ENCODE measurements around the gene CADM1.

DNA sequence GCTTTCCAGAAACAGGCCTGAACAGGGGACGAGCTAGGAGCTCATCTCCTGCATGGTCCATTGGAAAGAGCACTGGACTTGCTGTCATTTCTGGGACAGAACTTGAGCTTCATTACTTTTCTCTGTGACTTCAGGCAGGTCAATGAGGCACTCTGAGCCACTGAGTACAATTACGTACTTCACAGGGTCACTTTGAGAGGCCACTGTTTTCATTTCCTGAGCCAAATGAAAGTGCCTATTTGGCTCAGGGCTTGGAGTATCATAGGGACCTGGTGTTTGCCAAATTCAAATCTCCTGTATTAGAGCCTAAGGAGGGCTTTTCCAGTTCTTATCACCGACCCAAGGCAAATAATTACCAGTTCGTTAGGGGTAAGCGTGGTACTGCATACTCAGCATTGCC, 319.3 kb downstream of the CADM1 start:
- TF ChIP-seq, protein P1, sequence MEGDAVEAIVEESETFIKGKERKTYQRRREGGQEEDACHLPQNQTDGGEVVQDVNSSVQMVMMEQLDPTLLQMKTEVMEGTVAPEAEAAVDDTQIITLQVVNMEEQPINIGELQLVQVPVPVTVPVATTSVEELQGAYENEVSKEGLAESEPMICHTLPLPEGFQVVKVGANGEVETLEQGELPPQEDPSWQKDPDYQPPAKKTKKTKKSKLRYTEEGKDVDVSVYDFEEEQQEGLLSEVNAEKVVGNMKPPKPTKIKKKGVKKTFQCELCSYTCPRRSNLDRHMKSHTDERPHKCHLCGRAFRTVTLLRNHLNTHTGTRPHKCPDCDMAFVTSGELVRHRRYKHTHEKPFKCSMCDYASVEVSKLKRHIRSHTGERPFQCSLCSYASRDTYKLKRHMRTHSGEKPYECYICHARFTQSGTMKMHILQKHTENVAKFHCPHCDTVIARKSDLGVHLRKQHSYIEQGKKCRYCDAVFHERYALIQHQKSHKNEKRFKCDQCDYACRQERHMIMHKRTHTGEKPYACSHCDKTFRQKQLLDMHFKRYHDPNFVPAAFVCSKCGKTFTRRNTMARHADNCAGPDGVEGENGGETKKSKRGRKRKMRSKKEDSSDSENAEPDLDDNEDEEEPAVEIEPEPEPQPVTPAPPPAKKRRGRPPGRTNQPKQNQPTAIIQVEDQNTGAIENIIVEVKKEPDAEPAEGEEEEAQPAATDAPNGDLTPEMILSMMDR (IDR thresholded peaks at IDR 0.05), result no peak
- TF ChIP-seq POLR2A (IDR thresholded peaks at IDR 0.05), result peak in 1 of 2 donors; percentile 31
